IMR-90 (cell line): Measurements from ENCODE around the gene IGIP. TPM values are rescaled to one million over a fixed set of nuclear protein-coding genes. Genes with fewer than 3 reads are reported as not detected.

Source experiments
- ATAC-seq: fragments of 200-7000 bp; cut with Tn5 transposase; 2 replicates; pipeline ENCODE4 v1.9.1; 2020; ENCODE audit warnings: low read depth, mild to moderate bottlenecking, moderate library complexity
- BruUV-seq: library from RNA; stranded (reverse); fragments of 400-500 nt; replicated peaks from 2 replicates; lab custom pipeline; 2021; lab: Mats Ljungman, UMichigan
- CTCF ChIA-PET: fragments of 300-600 bp; formaldehyde crosslinking; extraction: SDS; loops from one replicate; lab custom pipeline; 2021; ENCODE audit warnings: antibody characterized with exemption; lab: Yijun Ruan, JAX
- POLR2A ChIA-PET: fragments of 300-600 bp; sonication (Branson Sonifier 250); formaldehyde crosslinking; loops from one replicate; lab custom pipeline; 2022; ENCODE audit warnings: antibody characterized with exemption; ENCODE audit not compliant: unreplicated experiment; lab: Charles Lee
- DNase-seq: peaks from one replicate; pipeline ENCODE4 v3.0.0; 2013
- H2AFZ ChIP-seq: replicated peaks from 2 replicates; pipeline ENCODE3; 2013; ENCODE audit warnings: low read length, mild to moderate bottlenecking; ENCODE audit not compliant: poor library complexity
- H2AK5ac ChIP-seq: 2 replicates; pipeline ENCODE4 v1.6.1; 2013; ENCODE audit warnings: low read depth, low read length, inconsistent platforms
- H2AK9ac ChIP-seq: replicated peaks from 2 replicates; pipeline ENCODE3; 2013; ENCODE audit warnings: mild to moderate bottlenecking, low read depth, low read length, moderate library complexity; ENCODE audit not compliant: poor library complexity
- H2BK120ac ChIP-seq: 2 replicates; pipeline ENCODE4 v1.6.1; 2013; ENCODE audit warnings: low read depth, low read length, inconsistent platforms
- H2BK15ac ChIP-seq: 3 replicates; pipeline ENCODE4 v1.6.1; 2013; ENCODE audit warnings: low read depth, low read length, inconsistent platforms
- H2BK20ac ChIP-seq: 2 replicates; pipeline ENCODE4 v1.6.1; 2013; ENCODE audit warnings: low read depth, mild to moderate bottlenecking, inconsistent platforms, low read length, moderate library complexity
- H2BK5ac ChIP-seq: 2 replicates; pipeline ENCODE4 v1.6.1; 2013; ENCODE audit warnings: mild to moderate bottlenecking, low read depth, low read length, inconsistent platforms; ENCODE audit not compliant: poor library complexity, severe bottlenecking
- H3K14ac ChIP-seq: replicated peaks from 2 replicates; pipeline ENCODE4 v1.6.1; 2013; ENCODE audit warnings: low read depth, low read length, inconsistent platforms
- H3K18ac ChIP-seq: 2 replicates; pipeline ENCODE4 v1.6.1; 2013; ENCODE audit warnings: low read depth, low read length, control low read depth
- H3K23ac ChIP-seq: 2 replicates; pipeline ENCODE4 v1.6.1; 2013; ENCODE audit warnings: low read depth, low read length, inconsistent platforms
- H3K27ac ChIP-seq: 2 replicates; pipeline ENCODE4 v1.5.1; 2013; ENCODE audit warnings: mild to moderate bottlenecking, control low read depth, low read length; ENCODE audit not compliant: insufficient read depth
- H3K27me3 ChIP-seq: 2 replicates; pipeline ENCODE4 v1.6.1; 2013; ENCODE audit warnings: low read length; ENCODE audit not compliant: control insufficient read depth, insufficient read depth
- H3K36me3 ChIP-seq: 2 replicates; pipeline ENCODE4 v1.6.1; 2013; ENCODE audit warnings: low read length, mixed read lengths; ENCODE audit not compliant: control insufficient read depth, insufficient read depth
- H3K4ac ChIP-seq: 2 replicates; pipeline ENCODE4 v1.6.1; 2013; ENCODE audit warnings: low read depth, low read length, inconsistent platforms
- H3K4me1 ChIP-seq: 2 replicates; pipeline ENCODE4 v1.6.1; 2013; ENCODE audit warnings: low read length, mixed read lengths; ENCODE audit not compliant: control insufficient read depth, insufficient read depth
- H3K4me2 ChIP-seq: 2 replicates; pipeline ENCODE4 v1.6.1; 2013; ENCODE audit warnings: low read depth, mild to moderate bottlenecking, control low read depth, low read length, moderate library complexity
- H3K4me3 ChIP-seq: 2 replicates; pipeline ENCODE4 v1.5.1; 2013; ENCODE audit warnings: low read depth, mild to moderate bottlenecking, control low read depth, low read length, moderate library complexity; ENCODE audit not compliant: insufficient read depth
- H3K56ac ChIP-seq: 2 replicates; pipeline ENCODE4 v1.6.1; 2013; ENCODE audit warnings: low read length, inconsistent platforms; ENCODE audit not compliant: insufficient read depth; ENCODE audit errors: extremely low read depth
- H3K79me1 ChIP-seq, 2 experiments: 2 replicates each; pipeline ENCODE4 v1.6.1; 2013; ENCODE audit warnings: low read length in 2 of 2, inconsistent platforms in 1 of 2, low read depth in 1 of 2
- H3K9ac ChIP-seq: 2 replicates; pipeline ENCODE4 v1.6.1; 2013; ENCODE audit warnings: low read depth, low read length, control low read depth
- H3K9me1 ChIP-seq: 2 replicates; pipeline ENCODE4 v1.6.1; 2013; ENCODE audit warnings: low read length, inconsistent platforms; ENCODE audit not compliant: insufficient read depth
- H3K9me3 ChIP-seq: 2 replicates; pipeline ENCODE4 v1.6.1; 2013; ENCODE audit warnings: low read length; ENCODE audit not compliant: control insufficient read depth, insufficient read depth
- H4K20me1 ChIP-seq: 2 replicates; pipeline ENCODE4 v1.6.1; 2013; ENCODE audit warnings: low read length, inconsistent platforms; ENCODE audit not compliant: insufficient read depth
- H4K5ac ChIP-seq: 2 replicates; pipeline ENCODE4 v1.6.1; 2013; ENCODE audit warnings: mild to moderate bottlenecking, low read depth, low read length, control low read depth
- H4K8ac ChIP-seq, 2 experiments: 2 replicates each; pipeline ENCODE4 v1.6.1; 2013; ENCODE audit warnings: low read depth in 2 of 2, low read length in 2 of 2, control low read depth in 1 of 2, inconsistent platforms in 1 of 2
- H4K91ac ChIP-seq: 2 replicates; pipeline ENCODE4 v1.6.1; 2013; ENCODE audit warnings: low read depth, low read length, inconsistent platforms; ENCODE audit not compliant: insufficient read depth
- BHLHE40 ChIP-seq: fragments of 150-350 bp; IDR thresholded peaks from 2 replicates; pipeline ENCODE4 v1.6.1; 2016; ENCODE audit warnings: mild to moderate bottlenecking, low read depth, low read length
- CEBPB ChIP-seq: IDR thresholded peaks from 2 replicates; pipeline ENCODE4 v1.6.1; 2012; ENCODE audit warnings: low read depth, low read length, improper control_type of control experiment
- CHD1 ChIP-seq: IDR thresholded peaks from 2 replicates; pipeline ENCODE4 v1.6.1; 2012; ENCODE audit warnings: low read depth, low read length, improper control_type of control experiment
- FOS ChIP-seq: fragments of 150-350 bp; IDR thresholded peaks from 2 replicates; pipeline ENCODE4 v1.6.1; 2016; ENCODE audit warnings: low read depth, low read length
- MAFK ChIP-seq: IDR thresholded peaks from 2 replicates; pipeline ENCODE4 v1.6.1; 2012; ENCODE audit warnings: low read depth, low read length, improper control_type of control experiment
- MAZ ChIP-seq: IDR thresholded peaks from 2 replicates; pipeline ENCODE4 v1.6.1; 2012; ENCODE audit warnings: low read depth, mild to moderate bottlenecking, low read length, improper control_type of control experiment, moderate library complexity, borderline replicate concordance
- MXI1 ChIP-seq: IDR thresholded peaks from 2 replicates; pipeline ENCODE4 v1.6.1; 2012; ENCODE audit warnings: low read depth, mild to moderate bottlenecking, low read length, moderate library complexity, borderline replicate concordance
- NFE2L2 ChIP-seq: fragments of 150-350 bp; IDR thresholded peaks from 2 replicates; pipeline ENCODE4 v1.6.1; 2016; ENCODE audit warnings: low read depth, mild to moderate bottlenecking, low read length
- POLR2A ChIP-seq: IDR thresholded peaks from 2 replicates; pipeline ENCODE4 v1.6.1; 2012; ENCODE audit warnings: mild to moderate bottlenecking, low read depth, low read length
- RAD21 ChIP-seq: IDR thresholded peaks from 2 replicates; pipeline ENCODE4 v1.6.1; 2012; ENCODE audit warnings: low read length, improper control_type of control experiment
- RCOR1 ChIP-seq: IDR thresholded peaks from 2 replicates; pipeline ENCODE4 v1.6.1; 2012; ENCODE audit warnings: mild to moderate bottlenecking, low read length, improper control_type of control experiment; ENCODE audit not compliant: insufficient replicate concordance
- RFX5 ChIP-seq: IDR thresholded peaks from 2 replicates; pipeline ENCODE4 v1.8.0; 2012; ENCODE audit warnings: low read depth, mild to moderate bottlenecking, low read length, moderate library complexity
- SMC3 ChIP-seq: fragments of 150-350 bp; IDR thresholded peaks from 2 replicates; pipeline ENCODE4 v1.6.1; 2016; ENCODE audit warnings: low read depth, mild to moderate bottlenecking, antibody characterized with exemption, low read length, moderate library complexity
- WGBS, 2 experiments: methylation state at CpG; one replicate each; pipeline versions ENCODE4 v1.1.5 to v1.1.7; 2013; ENCODE audit warnings: missing lambda C conversion rate in 2 of 2; ENCODE audit not compliant: insufficient read length in 1 of 2; ENCODE audit errors: extremely low coverage in 2 of 2; 5-methylcytosine and 5-hydroxymethylcytosine counted together
- dilution Hi-C: fragments of 300-500 bp; cut with HindIII; formaldehyde crosslinking; loops from one replicate; pipeline ENCODE4 v1.14.3; 2018; ENCODE audit warnings: low sequenced_read_pairs; ENCODE audit not compliant: unreplicated experiment
- in situ Hi-C: fragments of 300-500 bp; cut with MboI; formaldehyde crosslinking; loops from 3 replicates; pipeline ENCODE4 v1.14.3; 2019; ENCODE audit warnings: low sequenced_read_pairs, inconsistent platforms, mixed read lengths
- intact Hi-C: fragments of 100-400 bp; cut with micrococcal nuclease; formaldehyde crosslinking; loops from 2 replicates; pipeline ENCODE4 v1.10.0; 2022
- polyA plus RNA-seq, 3 experiments: library from polyadenylated mRNA; depleted of rRNA; stranded (reverse); fragments of >200 nt; gene quantifications; 2 replicates each; pipeline ENCODE4 v1.2.3, GENCODE V29; 2012; ENCODE audit warnings: low replicate concordance in 1 of 3
- total RNA-seq: library from RNA; depleted of rRNA; stranded (reverse); fragments of >200 nt; gene quantifications from 2 replicates; pipeline ENCODE4 v1.2.3, GENCODE V29; 2012
- TF ChIP-seq, protein P1 (sequence below): fragments of 150-350 bp; IDR thresholded peaks from 2 replicates; pipeline ENCODE4 v1.6.1; 2016; ENCODE audit warnings: low read depth, mild to moderate bottlenecking, low read length, moderate library complexity, borderline replicate concordance
- TF ChIP-seq, protein P2 (sequence below): conservative IDR thresholded peaks from 2 replicates; pipeline ENCODE4 v1.5.1; 2012; ENCODE audit warnings: mild to moderate bottlenecking, low read depth, low read length, improper control_type of control experiment
- TF ChIP-seq, protein P3 (sequence below): fragments of 150-350 bp; IDR thresholded peaks from 2 replicates; pipeline ENCODE4 v1.6.1; 2017; ENCODE audit warnings: mild to moderate bottlenecking, antibody characterized with exemption, low read length, low read depth

The IGIP gene
- total and polyA plus RNA-seq, 2 of the 4 experiments (the other 2 are of a cell fraction): 1.2 to 5.0 TPM

DNA sequence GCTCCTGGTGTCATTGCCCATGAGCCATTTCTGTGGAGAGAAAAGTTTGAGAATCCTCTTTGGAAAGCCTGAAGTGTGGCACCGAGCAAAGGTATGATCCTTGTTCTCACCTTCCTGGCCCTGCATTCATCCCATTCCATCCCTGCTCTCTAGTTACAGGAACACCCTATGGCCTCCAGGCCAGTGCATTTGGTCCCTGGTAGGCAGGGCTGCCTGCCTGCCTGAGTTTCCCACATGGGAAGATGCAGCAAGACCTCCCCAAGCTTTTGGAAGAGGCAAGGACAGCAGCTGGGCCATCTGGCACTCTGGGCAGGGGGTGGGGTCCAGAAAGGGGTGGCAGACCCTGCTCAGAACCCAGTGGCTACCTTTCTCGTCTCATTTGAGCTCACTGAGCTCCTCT lies 24.5 kb downstream of the IGIP start:
- H4K20me1 ChIP-seq: peaks cover 21% of the 10 kb centered on the region
- in situ Hi-C loops: no loop called here

More for the DNA sequence above, 24.5 kb downstream of the IGIP start:
- no peak overlapping the region for H3K4me3 ChIP-seq
- no peak overlapping the region for H2AK9ac ChIP-seq
- BruUV-seq: no TSS peak
- ATAC-seq: no peak
- no peak overlapping the region for H2AK5ac ChIP-seq
- no peak overlapping the region for H4K5ac ChIP-seq
- WGBS, 2 experiments: no CpG with 5 or more reads among the region's 2 CpGs
- ChIA-PET CTCF (interaction anchor here (0.6 kb wide), 1 partner anchor 76 kb away, joined by 4 read pairs; no protein-coding TSS in a partner anchor), POLR2A (no interaction called here)
- H3K9me1 ChIP-seq: 0 out of 2 replicates have a peak, but pooled peaks cover 3% of the 10 kb centered on the region
- no peak overlapping the region for H3K4ac ChIP-seq
- no peak overlapping the region for H3K27ac ChIP-seq
- H3K4me2 ChIP-seq: no peak overlapping the region
- peaks cover 3 to 12% of the 10 kb centered on the region in 2 experiments; a peak in 3 of 4 replicates for H3K79me1 ChIP-seq
- H2BK15ac ChIP-seq: no peak overlapping the region
- no peak overlapping the region for H2AFZ ChIP-seq
- no peaks in the 10 kb centered on the region for H3K36me3 ChIP-seq
- no peak overlapping the region for H2BK120ac ChIP-seq
- dilution Hi-C loops (no loop called here), intact Hi-C loops (no loop called here)
- H3K23ac ChIP-seq: no peak overlapping the region
- H2BK20ac ChIP-seq: no peak overlapping the region
- H3K9me3 ChIP-seq: no peaks in the 10 kb centered on the region
- TF ChIP-seq MAFK: no peak
- no peak for TF ChIP-seq RFX5
- TF ChIP-seq FOS: no peak
- no peak for TF ChIP-seq RCOR1
- TF ChIP-seq, protein P1, sequence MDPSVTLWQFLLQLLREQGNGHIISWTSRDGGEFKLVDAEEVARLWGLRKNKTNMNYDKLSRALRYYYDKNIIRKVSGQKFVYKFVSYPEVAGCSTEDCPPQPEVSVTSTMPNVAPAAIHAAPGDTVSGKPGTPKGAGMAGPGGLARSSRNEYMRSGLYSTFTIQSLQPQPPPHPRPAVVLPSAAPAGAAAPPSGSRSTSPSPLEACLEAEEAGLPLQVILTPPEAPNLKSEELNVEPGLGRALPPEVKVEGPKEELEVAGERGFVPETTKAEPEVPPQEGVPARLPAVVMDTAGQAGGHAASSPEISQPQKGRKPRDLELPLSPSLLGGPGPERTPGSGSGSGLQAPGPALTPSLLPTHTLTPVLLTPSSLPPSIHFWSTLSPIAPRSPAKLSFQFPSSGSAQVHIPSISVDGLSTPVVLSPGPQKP: no peak
- TF ChIP-seq, protein P2, sequence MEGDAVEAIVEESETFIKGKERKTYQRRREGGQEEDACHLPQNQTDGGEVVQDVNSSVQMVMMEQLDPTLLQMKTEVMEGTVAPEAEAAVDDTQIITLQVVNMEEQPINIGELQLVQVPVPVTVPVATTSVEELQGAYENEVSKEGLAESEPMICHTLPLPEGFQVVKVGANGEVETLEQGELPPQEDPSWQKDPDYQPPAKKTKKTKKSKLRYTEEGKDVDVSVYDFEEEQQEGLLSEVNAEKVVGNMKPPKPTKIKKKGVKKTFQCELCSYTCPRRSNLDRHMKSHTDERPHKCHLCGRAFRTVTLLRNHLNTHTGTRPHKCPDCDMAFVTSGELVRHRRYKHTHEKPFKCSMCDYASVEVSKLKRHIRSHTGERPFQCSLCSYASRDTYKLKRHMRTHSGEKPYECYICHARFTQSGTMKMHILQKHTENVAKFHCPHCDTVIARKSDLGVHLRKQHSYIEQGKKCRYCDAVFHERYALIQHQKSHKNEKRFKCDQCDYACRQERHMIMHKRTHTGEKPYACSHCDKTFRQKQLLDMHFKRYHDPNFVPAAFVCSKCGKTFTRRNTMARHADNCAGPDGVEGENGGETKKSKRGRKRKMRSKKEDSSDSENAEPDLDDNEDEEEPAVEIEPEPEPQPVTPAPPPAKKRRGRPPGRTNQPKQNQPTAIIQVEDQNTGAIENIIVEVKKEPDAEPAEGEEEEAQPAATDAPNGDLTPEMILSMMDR: no peak
- TF ChIP-seq CHD1: no peak
- no peak for TF ChIP-seq CEBPB
- TF ChIP-seq BHLHE40: no peak
- TF ChIP-seq RAD21: no peak
- no peak for TF ChIP-seq MAZ
- no peak for TF ChIP-seq POLR2A
- TF ChIP-seq NFE2L2: no peak
- TF ChIP-seq MXI1: no peak
- TF ChIP-seq, protein P3, sequence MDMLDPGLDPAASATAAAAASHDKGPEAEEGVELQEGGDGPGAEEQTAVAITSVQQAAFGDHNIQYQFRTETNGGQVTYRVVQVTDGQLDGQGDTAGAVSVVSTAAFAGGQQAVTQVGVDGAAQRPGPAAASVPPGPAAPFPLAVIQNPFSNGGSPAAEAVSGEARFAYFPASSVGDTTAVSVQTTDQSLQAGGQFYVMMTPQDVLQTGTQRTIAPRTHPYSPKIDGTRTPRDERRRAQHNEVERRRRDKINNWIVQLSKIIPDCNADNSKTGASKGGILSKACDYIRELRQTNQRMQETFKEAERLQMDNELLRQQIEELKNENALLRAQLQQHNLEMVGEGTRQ: no peak
- TF ChIP-seq SMC3: no peak
- no peaks in the 10 kb centered on the region; the same call in 1 of the 2 replicates for H3K4me1 ChIP-seq
- H3K18ac ChIP-seq: no peak overlapping the region
- H2BK5ac ChIP-seq: no peak overlapping the region
- no peak overlapping the region for H3K14ac ChIP-seq
- no peak overlapping the region for H3K9ac ChIP-seq
- no peak overlapping the region for H4K91ac ChIP-seq
- H3K27me3 ChIP-seq: no peaks in the 10 kb centered on the region; the same call in 1 of the 2 replicates
- no peak for DNase-seq
- no peak overlapping the region for H3K56ac ChIP-seq
- no peak overlapping the region for H4K8ac ChIP-seq
